Parathyroid adenoma (tissue), 2 donors: ENCODE results near the gene SENP1.

ENCODE experiments used
- H2AFZ ChIP-seq: fragments of 300-600 bp; sonication (generic); one replicate; pipeline ENCODE4 v1.7.0; 2017; ENCODE audit warnings: antibody characterized with exemption, mild to moderate bottlenecking
- H3K27ac ChIP-seq: fragments of 300-600 bp; sonication (generic); one replicate; pipeline ENCODE4 v1.7.0; 2017
- H3K27me3 ChIP-seq: fragments of 300-600 bp; sonication (generic); one replicate; pipeline ENCODE4 v1.7.0; 2017; ENCODE audit warnings: low read length; ENCODE audit not compliant: control insufficient read depth, insufficient read depth
- H3K36me3 ChIP-seq: fragments of 300-600 bp; sonication (generic); one replicate; pipeline ENCODE4 v1.7.0; 2017; ENCODE audit warnings: low read length; ENCODE audit not compliant: control insufficient read depth, insufficient read depth
- H3K4me1 ChIP-seq: fragments of 300-600 bp; sonication (generic); one replicate; pipeline ENCODE4 v1.7.0; 2017; ENCODE audit warnings: control low read depth
- H3K4me2 ChIP-seq: fragments of 300-600 bp; sonication (generic); one replicate; pipeline ENCODE4 v1.7.0; 2017; ENCODE audit warnings: low read length
- H3K4me3 ChIP-seq: fragments of 300-600 bp; sonication (generic); one replicate; pipeline ENCODE4 v1.7.0; 2017; ENCODE audit warnings: low read depth, low read length
- H3K79me2 ChIP-seq: fragments of 300-600 bp; sonication (generic); one replicate; pipeline ENCODE4 v1.7.0; 2017; ENCODE audit warnings: control low read depth
- H3K9ac ChIP-seq: fragments of 300-600 bp; sonication (generic); one replicate; pipeline ENCODE4 v1.7.0; 2017; ENCODE audit warnings: mild to moderate bottlenecking
- H3K9me3 ChIP-seq: fragments of 300-600 bp; sonication (generic); one replicate; pipeline ENCODE4 v1.7.0; 2017; ENCODE audit warnings: low read length; ENCODE audit not compliant: control insufficient read depth
- TF ChIP-seq, protein P1 (sequence below): fragments of 300-600 bp; sonication (generic); IDR thresholded peaks from one replicate; pipeline ENCODE4 v1.7.0; 2017; ENCODE audit warnings: antibody characterized with exemption, mild to moderate bottlenecking
- donor health status: primary hyperparathyroidism.

SENP1 gene

DNA sequence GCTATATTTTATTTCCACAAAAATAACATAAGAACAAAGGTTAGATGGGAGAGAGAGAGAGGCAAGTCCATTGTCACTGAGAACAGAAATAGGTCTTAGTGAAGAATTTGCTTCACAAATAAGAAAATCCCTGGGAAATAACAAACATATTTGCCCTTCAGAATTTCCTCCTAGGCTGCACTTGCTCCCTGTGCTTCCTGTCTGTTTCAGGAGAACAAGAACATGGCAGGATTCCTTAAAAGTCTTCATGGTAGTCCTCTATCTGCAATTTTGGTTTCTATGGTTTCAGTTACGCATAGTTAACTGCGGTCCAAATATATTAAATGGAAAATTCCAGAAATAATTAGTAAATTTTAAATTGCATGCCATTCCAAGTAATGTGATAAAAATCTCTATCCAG is 34.1 kb downstream of the SENP1 start:
- H3K4me1 ChIP-seq, result no peaks in the 10 kb centered on the region
- no peak overlapping the region for H3K27ac ChIP-seq
- H2AFZ ChIP-seq, result no peak overlapping the region
- H3K4me3 ChIP-seq, result no peak overlapping the region
- no peaks in the 10 kb centered on the region for H3K9me3 ChIP-seq
- no peak overlapping the region for H3K9ac ChIP-seq
- H3K36me3 ChIP-seq, result no peaks in the 10 kb centered on the region
- no peak overlapping the region for H3K4me2 ChIP-seq
- no peaks in the 10 kb centered on the region for H3K79me2 ChIP-seq
- H3K27me3 ChIP-seq, result no peaks in the 10 kb centered on the region
- TF ChIP-seq, protein P1, sequence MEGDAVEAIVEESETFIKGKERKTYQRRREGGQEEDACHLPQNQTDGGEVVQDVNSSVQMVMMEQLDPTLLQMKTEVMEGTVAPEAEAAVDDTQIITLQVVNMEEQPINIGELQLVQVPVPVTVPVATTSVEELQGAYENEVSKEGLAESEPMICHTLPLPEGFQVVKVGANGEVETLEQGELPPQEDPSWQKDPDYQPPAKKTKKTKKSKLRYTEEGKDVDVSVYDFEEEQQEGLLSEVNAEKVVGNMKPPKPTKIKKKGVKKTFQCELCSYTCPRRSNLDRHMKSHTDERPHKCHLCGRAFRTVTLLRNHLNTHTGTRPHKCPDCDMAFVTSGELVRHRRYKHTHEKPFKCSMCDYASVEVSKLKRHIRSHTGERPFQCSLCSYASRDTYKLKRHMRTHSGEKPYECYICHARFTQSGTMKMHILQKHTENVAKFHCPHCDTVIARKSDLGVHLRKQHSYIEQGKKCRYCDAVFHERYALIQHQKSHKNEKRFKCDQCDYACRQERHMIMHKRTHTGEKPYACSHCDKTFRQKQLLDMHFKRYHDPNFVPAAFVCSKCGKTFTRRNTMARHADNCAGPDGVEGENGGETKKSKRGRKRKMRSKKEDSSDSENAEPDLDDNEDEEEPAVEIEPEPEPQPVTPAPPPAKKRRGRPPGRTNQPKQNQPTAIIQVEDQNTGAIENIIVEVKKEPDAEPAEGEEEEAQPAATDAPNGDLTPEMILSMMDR, result no peak

DNA sequence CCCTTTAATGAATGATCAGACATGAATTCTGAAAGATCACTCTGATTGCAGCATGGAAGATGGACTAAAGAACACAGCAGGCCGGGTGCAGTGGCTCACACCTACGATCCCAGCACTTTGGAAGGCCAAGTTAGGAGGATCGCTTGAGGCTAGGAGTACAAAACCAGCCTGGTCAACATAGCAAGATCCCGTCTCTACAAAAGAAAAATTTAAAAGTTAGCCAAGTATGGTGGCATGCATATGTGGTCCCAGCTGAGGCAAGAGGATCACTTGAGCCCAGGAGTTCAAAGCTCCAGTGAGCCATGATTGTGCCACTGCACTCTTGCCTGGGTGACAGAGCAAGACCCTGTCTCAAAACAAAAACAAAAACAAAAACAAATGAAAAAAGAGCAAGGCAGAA is 35.1 kb downstream of the SENP1 start:
- TF ChIP-seq, protein P1, result no peak
- Histone ChIP-seq H3K9ac (no peak overlapping the region), H3K36me3 (no peaks in the 10 kb centered on the region), H2AFZ (no peak overlapping the region), H3K27me3 (no peaks in the 10 kb centered on the region), H3K4me1 (no peaks in the 10 kb centered on the region), H3K4me3 (no peak overlapping the region), H3K9me3 (no peaks in the 10 kb centered on the region), H3K27ac (no peak overlapping the region), H3K79me2 (no peaks in the 10 kb centered on the region), H3K4me2 (no peak overlapping the region)

DNA sequence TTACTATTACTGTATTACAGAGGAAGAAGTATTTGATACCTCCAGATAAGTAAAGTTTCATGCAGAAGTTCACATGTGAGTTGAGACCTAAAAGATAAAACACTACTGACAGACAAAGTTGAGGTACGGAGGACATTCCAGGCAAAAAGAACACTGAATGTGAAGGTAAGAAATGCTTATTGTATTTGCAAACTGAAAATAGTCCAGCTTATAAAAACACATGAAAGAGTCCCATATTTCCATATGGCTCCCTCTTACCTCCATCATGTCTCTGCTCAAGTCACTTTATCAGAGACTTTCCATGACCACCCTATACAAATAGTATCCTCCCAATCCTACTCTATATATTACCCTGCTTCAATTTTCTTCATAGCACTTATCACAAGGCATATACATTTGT is 35.8 kb downstream of the SENP1 start:
- Histone ChIP-seq H3K36me3 (no peaks in the 10 kb centered on the region), H2AFZ (no peak overlapping the region)
- TF ChIP-seq, protein P1, result no peak

DNA sequence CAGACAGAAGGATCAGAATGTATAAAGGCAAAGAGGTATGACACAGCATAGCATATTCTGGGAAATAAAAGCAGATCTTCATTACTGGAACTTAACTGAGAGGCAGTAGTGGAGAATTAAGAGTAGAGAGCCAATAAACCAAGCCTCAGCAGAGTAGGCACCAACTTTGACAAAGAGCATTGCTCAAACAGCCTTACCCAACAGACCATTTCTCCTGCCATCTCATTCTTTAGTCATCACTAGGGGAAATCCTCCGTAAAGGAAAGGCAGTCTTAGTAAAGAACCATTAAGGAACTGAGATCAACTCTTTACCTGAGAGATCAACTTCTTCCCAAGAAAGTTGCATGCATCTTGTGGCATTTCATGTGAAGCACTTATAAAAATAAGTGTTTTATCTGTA is 36.6 kb downstream of the SENP1 start:
- Histone ChIP-seq H3K9ac (no peak overlapping the region), H3K4me3 (no peak overlapping the region), H3K27ac (no peak overlapping the region), H2AFZ (no peak overlapping the region), H3K79me2 (no peaks in the 10 kb centered on the region), H3K4me1 (no peaks in the 10 kb centered on the region), H3K27me3 (no peaks in the 10 kb centered on the region), H3K9me3 (no peaks in the 10 kb centered on the region), H3K36me3 (no peaks in the 10 kb centered on the region), H3K4me2 (no peak overlapping the region)
- TF ChIP-seq, protein P1, result no peak

More for the DNA sequence above, 35.8 kb downstream of the SENP1 start:
- H3K9me3 ChIP-seq, result no peaks in the 10 kb centered on the region
- no peak overlapping the region for H3K27ac ChIP-seq
- H3K4me1 ChIP-seq, result no peaks in the 10 kb centered on the region
- H3K27me3 ChIP-seq, result no peaks in the 10 kb centered on the region
- no peak overlapping the region for H3K4me3 ChIP-seq
- no peaks in the 10 kb centered on the region for H3K79me2 ChIP-seq
- no peak overlapping the region for H3K4me2 ChIP-seq
- no peak overlapping the region for H3K9ac ChIP-seq

DNA sequence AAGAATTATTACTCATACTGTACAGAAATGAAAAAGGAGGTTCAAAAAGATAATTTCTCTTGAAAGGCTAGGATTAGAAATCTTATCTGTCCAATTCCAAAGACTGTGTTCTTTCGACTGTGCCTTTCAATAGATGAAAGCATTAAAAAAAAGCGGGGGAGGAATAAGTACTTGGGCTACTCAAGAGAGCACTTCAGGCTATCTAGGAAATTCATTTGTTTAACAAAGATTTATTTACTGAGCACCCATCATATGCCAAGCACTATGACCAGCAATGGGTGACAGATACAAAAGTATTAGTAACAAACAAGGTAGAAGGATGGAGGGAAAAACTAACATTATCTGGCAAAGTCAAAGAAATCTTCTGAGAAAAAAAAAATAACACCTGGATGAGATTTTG is 37.4 kb downstream of the SENP1 start:
- Histone ChIP-seq H2AFZ (no peak overlapping the region), H3K4me3 (no peak overlapping the region), H3K36me3 (no peaks in the 10 kb centered on the region), H3K27me3 (no peaks in the 10 kb centered on the region), H3K9ac (no peak overlapping the region), H3K9me3 (no peaks in the 10 kb centered on the region), H3K79me2 (no peaks in the 10 kb centered on the region), H3K27ac (no peak overlapping the region), H3K4me2 (no peak overlapping the region), H3K4me1 (no peaks in the 10 kb centered on the region)
- TF ChIP-seq, protein P1, result no peak
